Adrenal gland (tissue), 5 donors: Measurements from ENCODE around the gene TMEM163.

Source experiments
- POLR2A ChIP-seq, 2 donors: fragments of 450-650 bp; IDR thresholded peaks; one replicate each; pipeline ENCODE4 v1.6.1; 2017; ENCODE audit warnings: antibody characterized with exemption in 2 of 2, mild to moderate bottlenecking in 2 of 2, moderate library complexity in 1 of 2
- TF ChIP-seq, protein P1 (sequence below), 6 experiments: fragments of 450-650 bp in 4 of 6; fragments of 200-600 bp in 2 of 6; sonication (generic) in 1 of 6; IDR thresholded peaks; 1 replicate in 5 of 6; 2 replicates in 1 of 6; pipeline versions ENCODE4 v1.5.1 to v1.8.0; 2016 to 2021; ENCODE audit warnings: antibody characterized with exemption in 6 of 6, mild to moderate bottlenecking in 2 of 6, moderate library complexity in 1 of 6
- donor health status: DM: no; HTN: no; CAD: no.

DNA sequence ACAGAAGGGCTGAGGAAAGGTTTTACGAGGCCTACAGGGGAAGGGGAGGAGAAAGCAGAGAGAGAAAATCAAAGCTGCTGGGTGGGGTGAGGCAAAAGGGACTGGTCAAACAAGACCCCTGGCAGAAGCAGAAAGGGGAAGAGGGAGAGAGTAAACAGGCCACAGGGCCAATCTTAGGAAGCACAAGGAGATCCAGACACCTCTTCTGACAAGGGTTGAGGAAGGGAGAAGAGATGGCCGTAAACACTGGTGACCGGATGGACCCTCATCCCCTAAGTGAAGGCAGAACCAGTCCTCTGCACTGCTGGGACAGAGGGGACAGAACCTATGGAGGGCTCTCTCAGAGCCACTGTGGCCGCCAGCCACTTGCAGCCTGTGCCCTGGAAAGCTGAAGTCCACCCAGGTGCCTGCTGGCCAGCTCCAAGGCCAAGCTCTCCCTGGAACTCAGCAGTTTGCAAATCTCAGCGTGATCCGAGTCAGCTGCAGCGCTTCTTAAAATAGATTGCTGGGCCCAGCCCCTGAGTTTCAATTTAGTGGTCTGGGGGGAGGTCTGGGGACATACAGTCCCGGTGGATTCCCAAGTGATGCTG lies 108.8 kb downstream of the TMEM163 start:
- TF ChIP-seq, protein P1, sequence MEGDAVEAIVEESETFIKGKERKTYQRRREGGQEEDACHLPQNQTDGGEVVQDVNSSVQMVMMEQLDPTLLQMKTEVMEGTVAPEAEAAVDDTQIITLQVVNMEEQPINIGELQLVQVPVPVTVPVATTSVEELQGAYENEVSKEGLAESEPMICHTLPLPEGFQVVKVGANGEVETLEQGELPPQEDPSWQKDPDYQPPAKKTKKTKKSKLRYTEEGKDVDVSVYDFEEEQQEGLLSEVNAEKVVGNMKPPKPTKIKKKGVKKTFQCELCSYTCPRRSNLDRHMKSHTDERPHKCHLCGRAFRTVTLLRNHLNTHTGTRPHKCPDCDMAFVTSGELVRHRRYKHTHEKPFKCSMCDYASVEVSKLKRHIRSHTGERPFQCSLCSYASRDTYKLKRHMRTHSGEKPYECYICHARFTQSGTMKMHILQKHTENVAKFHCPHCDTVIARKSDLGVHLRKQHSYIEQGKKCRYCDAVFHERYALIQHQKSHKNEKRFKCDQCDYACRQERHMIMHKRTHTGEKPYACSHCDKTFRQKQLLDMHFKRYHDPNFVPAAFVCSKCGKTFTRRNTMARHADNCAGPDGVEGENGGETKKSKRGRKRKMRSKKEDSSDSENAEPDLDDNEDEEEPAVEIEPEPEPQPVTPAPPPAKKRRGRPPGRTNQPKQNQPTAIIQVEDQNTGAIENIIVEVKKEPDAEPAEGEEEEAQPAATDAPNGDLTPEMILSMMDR (IDR thresholded peaks at IDR 0.05): no peak
- no peak for TF ChIP-seq POLR2A (IDR thresholded peaks at IDR 0.05)
